ENCODE measurements around the gene CUL5. TPM values are rescaled to one million over a fixed set of nuclear protein-coding genes. Genes with fewer than 3 reads are reported as not detected.

Gene CUL5
- total and polyA plus RNA-seq, 9 donors = 8.3 to 34.4 (median 30.9) TPM

DNA sequence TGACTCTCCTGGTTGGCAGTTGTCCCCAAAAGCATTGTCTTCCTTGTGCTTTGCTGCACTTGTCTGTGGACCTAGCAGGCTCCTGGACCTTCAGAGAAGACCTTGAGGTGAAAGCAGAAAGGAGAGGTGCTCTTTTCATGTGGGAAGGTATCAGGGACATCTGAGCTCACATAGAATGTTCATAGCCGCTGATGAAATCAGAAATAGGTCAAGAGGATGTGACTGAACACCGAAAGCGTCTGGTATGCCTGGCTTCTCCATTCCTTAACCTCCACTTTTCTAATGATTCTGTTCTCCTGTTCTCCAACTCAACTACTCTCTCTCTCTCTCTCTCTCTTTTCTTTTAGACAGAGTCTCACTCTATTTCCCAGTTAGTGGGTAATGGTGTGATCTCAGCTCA, 6.2 kb upstream of the CUL5 start:
- WGBS, 3 donors = 88 to 97% (median 92%) methylated on average over 3 of the region's 3 CpGs
- no peaks in the 10 kb centered on the region for H3K4me1 ChIP-seq (ENCODE audit: insufficient read depth)
- H3K4me3 ChIP-seq = no peak overlapping the region
- TF ChIP-seq, protein P1, sequence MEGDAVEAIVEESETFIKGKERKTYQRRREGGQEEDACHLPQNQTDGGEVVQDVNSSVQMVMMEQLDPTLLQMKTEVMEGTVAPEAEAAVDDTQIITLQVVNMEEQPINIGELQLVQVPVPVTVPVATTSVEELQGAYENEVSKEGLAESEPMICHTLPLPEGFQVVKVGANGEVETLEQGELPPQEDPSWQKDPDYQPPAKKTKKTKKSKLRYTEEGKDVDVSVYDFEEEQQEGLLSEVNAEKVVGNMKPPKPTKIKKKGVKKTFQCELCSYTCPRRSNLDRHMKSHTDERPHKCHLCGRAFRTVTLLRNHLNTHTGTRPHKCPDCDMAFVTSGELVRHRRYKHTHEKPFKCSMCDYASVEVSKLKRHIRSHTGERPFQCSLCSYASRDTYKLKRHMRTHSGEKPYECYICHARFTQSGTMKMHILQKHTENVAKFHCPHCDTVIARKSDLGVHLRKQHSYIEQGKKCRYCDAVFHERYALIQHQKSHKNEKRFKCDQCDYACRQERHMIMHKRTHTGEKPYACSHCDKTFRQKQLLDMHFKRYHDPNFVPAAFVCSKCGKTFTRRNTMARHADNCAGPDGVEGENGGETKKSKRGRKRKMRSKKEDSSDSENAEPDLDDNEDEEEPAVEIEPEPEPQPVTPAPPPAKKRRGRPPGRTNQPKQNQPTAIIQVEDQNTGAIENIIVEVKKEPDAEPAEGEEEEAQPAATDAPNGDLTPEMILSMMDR (IDR thresholded peaks at IDR 0.05) = no peak
- TF ChIP-seq POLR2A (IDR thresholded peaks at IDR 0.05) (no peak), EP300 (IDR thresholded peaks at IDR 0.05) (no peak)
- intact Hi-C loops (cut with DNase I) = no loop called here
- no peak overlapping the region for H3K27ac ChIP-seq
- DNase-seq = no peak
- no peaks in the 10 kb centered on the region for H3K36me3 ChIP-seq
- no peaks in the 10 kb centered on the region for H3K27me3 ChIP-seq
- H3K9me3 ChIP-seq = no peaks in the 10 kb centered on the region

DNA sequence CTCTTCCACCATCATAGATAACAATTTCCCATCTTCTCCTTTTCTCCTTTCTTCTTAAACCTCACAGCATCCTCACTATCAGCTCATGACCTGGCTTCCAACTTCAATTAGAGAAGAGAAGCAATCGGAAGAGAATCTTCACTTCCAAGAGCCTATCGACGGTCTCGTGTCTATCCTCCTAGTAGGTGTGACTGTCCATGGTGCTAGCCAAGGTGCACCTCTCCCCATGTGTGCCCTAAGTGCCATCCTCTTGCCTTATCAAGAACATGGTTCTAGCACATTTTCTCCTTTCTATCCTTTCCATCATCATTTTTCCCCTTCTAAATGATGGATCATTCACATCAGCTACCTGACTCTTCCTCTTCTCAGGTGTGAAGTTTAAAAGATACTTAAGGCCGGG, 5.1 kb upstream of the CUL5 start:
- H3K4me3 ChIP-seq = no peak overlapping the region
- H3K27ac ChIP-seq = no peak overlapping the region
- H3K4me1 ChIP-seq (ENCODE audit: insufficient read depth) = no peaks in the 10 kb centered on the region
- 75 to 86% (median 85%) methylated on average over 5 of the region's 5 CpGs for WGBS, 3 donors
- DNase-seq = no peak
- TF ChIP-seq, protein P1 (IDR thresholded peaks at IDR 0.05) = no peak
- no peak for TF ChIP-seq EP300 (IDR thresholded peaks at IDR 0.05)
- no peak for TF ChIP-seq POLR2A (IDR thresholded peaks at IDR 0.05)
- no peaks in the 10 kb centered on the region for H3K36me3 ChIP-seq
- no peaks in the 10 kb centered on the region for H3K9me3 ChIP-seq
- no peaks in the 10 kb centered on the region for H3K27me3 ChIP-seq
- intact Hi-C loops (cut with DNase I) = no loop called here

DNA sequence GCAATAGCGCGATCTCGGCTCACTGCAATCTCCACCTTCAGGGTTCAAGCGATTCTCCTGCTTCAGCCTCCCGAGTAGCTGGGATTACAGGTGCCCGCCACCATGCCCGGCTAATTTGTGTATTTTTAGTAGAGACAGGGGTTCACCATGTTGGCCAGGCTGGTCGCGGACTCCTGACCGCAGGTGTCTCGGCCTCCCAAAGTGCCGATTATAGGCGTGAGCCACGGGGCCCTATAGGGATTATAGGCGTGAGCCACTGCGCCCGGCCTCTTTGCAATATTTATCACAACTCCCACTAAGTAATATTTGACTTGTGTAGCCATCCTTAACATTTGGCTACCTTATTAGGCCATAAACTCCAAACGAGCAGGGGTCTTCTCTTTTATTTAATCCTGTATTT, 879 bp upstream of the CUL5 start:
- DNase-seq = peak in 3 of 5 donors; percentile 24 to 38 (median 36)
- 93 to 95% (median 94%) methylated on average over 18 of the region's 18 CpGs for WGBS, 3 donors
- H3K27ac ChIP-seq = no peak overlapping the region
- no peaks in the 10 kb centered on the region for H3K36me3 ChIP-seq
- TF ChIP-seq EP300 (IDR thresholded peaks at IDR 0.05) = no peak
- TF ChIP-seq, protein P1 (IDR thresholded peaks at IDR 0.05) = no peak
- no peak for TF ChIP-seq POLR2A (IDR thresholded peaks at IDR 0.05)
- H3K9me3 ChIP-seq = no peaks in the 10 kb centered on the region
- H3K4me1 ChIP-seq (ENCODE audit: insufficient read depth) = peaks cover 2% of the 10 kb centered on the region
- H3K4me3 ChIP-seq = no peak overlapping the region
- intact Hi-C loops (cut with DNase I) = loop anchor here in 2 of 4 donors (5.0 kb wide), 2 partner anchors 214 to 639 kb away; partner anchors contain the start of genes ATM (in 1 of the 2) and NPAT (in 1 of the 2)
- no peaks in the 10 kb centered on the region for H3K27me3 ChIP-seq

GRCh38 chr11:108009497-108010370, 1.0 kb downstream of the CUL5 start:
- WGBS, 3 donors = 1 to 2% (median 1%) methylated on average over 31 of the region's 31 CpGs
- intact Hi-C loops (cut with DNase I) = loop anchor here in 2 of 4 donors (5.0 kb wide), 2 partner anchors 213 to 638 kb away; partner anchors contain the start of genes ATM (in 1 of the 2) and NPAT (in 1 of the 2)
- TF ChIP-seq EP300 (IDR thresholded peaks at IDR 0.05) (no peak), POLR2A (IDR thresholded peaks at IDR 0.05) (no peak)
- TF ChIP-seq, protein P1 (IDR thresholded peaks at IDR 0.05) = no peak
- H3K9me3 ChIP-seq = no peaks in the 10 kb centered on the region
- peak overlapping the region; percentile 92 to 94 for H3K27ac ChIP-seq
- H3K4me3 ChIP-seq = peak overlapping the region; percentile 97
- H3K4me1 ChIP-seq (ENCODE audit: insufficient read depth) = peaks cover 2% of the 10 kb centered on the region
- no peaks in the 10 kb centered on the region for H3K36me3 ChIP-seq
- H3K27me3 ChIP-seq = no peaks in the 10 kb centered on the region
- no peak for DNase-seq

Measured in ovary (tissue), 9 donors.